Liver (tissue), 9 donors: ENCODE measurements around the gene FAT1. TPM values are rescaled to one million over a fixed set of nuclear protein-coding genes. Genes with fewer than 3 reads are reported as not detected.

Experiments used
- DNase-seq: peaks from one replicate; pipeline ENCODE4 v3.0.0-alpha.2; 2017; ENCODE audit warnings: low spot score
- H3K27ac ChIP-seq, 2 donors: one replicate each; pipeline ENCODE4 v1.7.0; 2013; ENCODE audit warnings: inconsistent platforms in 2 of 2, low read length in 2 of 2, control low read depth in 1 of 2, low read depth in 1 of 2, mild to moderate bottlenecking in 1 of 2
- H3K27me3 ChIP-seq, 4 donors: one replicate each; pipeline versions ENCODE4 v1.6.1 to v1.7.0; 2013; ENCODE audit warnings: low read length in 3 of 4, inconsistent platforms in 1 of 4, mild to moderate bottlenecking in 1 of 4, moderate library complexity in 1 of 4; ENCODE audit not compliant: control insufficient read depth in 4 of 4, insufficient read depth in 4 of 4
- H3K36me3 ChIP-seq, 4 donors: one replicate each; pipeline versions ENCODE4 v1.6.1 to v1.7.0; 2013; ENCODE audit warnings: low read length in 3 of 4, mild to moderate bottlenecking in 3 of 4, low read depth in 1 of 4, moderate library complexity in 1 of 4; ENCODE audit not compliant: control insufficient read depth in 4 of 4, insufficient read depth in 3 of 4
- H3K4me1 ChIP-seq, 4 donors: one replicate each; pipeline versions ENCODE4 v1.6.1 to v1.7.0; 2013; ENCODE audit warnings: low read length in 3 of 4, mild to moderate bottlenecking in 3 of 4, moderate library complexity in 1 of 4; ENCODE audit not compliant: control insufficient read depth in 4 of 4, insufficient read depth in 4 of 4
- H3K4me3 ChIP-seq, 3 donors: one replicate each; pipeline versions ENCODE4 v1.6.1 to v1.7.0; 2013; ENCODE audit warnings: low read length in 3 of 3, control low read depth in 1 of 3, low read depth in 1 of 3, mild to moderate bottlenecking in 1 of 3
- H3K9ac ChIP-seq, 2 donors: one replicate each; pipeline ENCODE4 v1.7.0; 2013; ENCODE audit warnings: low read length in 2 of 2, mild to moderate bottlenecking in 2 of 2, moderate library complexity in 2 of 2, control low read depth in 1 of 2, low read depth in 1 of 2
- H3K9me3 ChIP-seq, 4 donors: one replicate each; pipeline versions ENCODE4 v1.6.1 to v1.7.0; 2013; ENCODE audit warnings: low read length in 3 of 4; ENCODE audit not compliant: control insufficient read depth in 4 of 4
- EGR1 ChIP-seq, 2 donors: IDR thresholded peaks; 2 replicates each; pipeline ENCODE4 v1.6.1; 2016 to 2018; ENCODE audit warnings: antibody characterized with exemption in 2 of 2, low read depth in 2 of 2
- FOXA1 ChIP-seq: IDR thresholded peaks from 2 replicates; pipeline ENCODE4 v1.6.1; 2016; ENCODE audit warnings: antibody characterized with exemption
- FOXA2 ChIP-seq: IDR thresholded peaks from 2 replicates; pipeline ENCODE4 v1.6.1; 2016; ENCODE audit warnings: antibody characterized with exemption
- GABPA ChIP-seq, 2 donors: IDR thresholded peaks in 1 of 2; conservative IDR thresholded peaks in 1 of 2; 2 replicates each; pipeline ENCODE4 v1.6.1; 2016; ENCODE audit warnings: antibody characterized with exemption in 2 of 2, mild to moderate bottlenecking in 1 of 2, moderate library complexity in 1 of 2
- HNF4A ChIP-seq, 2 donors: conservative IDR thresholded peaks; 2 replicates each; pipeline ENCODE4 v1.6.1; 2016; ENCODE audit warnings: antibody characterized with exemption in 2 of 2, mild to moderate bottlenecking in 2 of 2
- HNF4G ChIP-seq: IDR thresholded peaks from 2 replicates; pipeline ENCODE4 v1.6.1; 2016; ENCODE audit warnings: antibody characterized with exemption
- NR2F2 ChIP-seq: IDR thresholded peaks from 2 replicates; pipeline ENCODE4 v1.6.1; 2016; ENCODE audit warnings: antibody characterized with exemption
- RAD21 ChIP-seq, 2 donors: IDR thresholded peaks; 2 replicates each; pipeline ENCODE4 v1.6.1; 2016; ENCODE audit warnings: antibody characterized with exemption in 2 of 2, mild to moderate bottlenecking in 2 of 2
- REST ChIP-seq: IDR thresholded peaks from 2 replicates; pipeline ENCODE4 v1.6.1; 2016; ENCODE audit warnings: antibody characterized with exemption, mild to moderate bottlenecking
- RXRA ChIP-seq, 2 donors: IDR thresholded peaks; 2 replicates each; pipeline ENCODE4 v1.6.1; 2017 to 2018; ENCODE audit warnings: antibody characterized with exemption in 2 of 2, mild to moderate bottlenecking in 1 of 2
- SP1 ChIP-seq: IDR thresholded peaks from 2 replicates; pipeline ENCODE4 v1.6.1; 2018; ENCODE audit warnings: antibody characterized with exemption, mild to moderate bottlenecking
- TAF1 ChIP-seq: conservative IDR thresholded peaks from 2 replicates; pipeline ENCODE4 v1.6.1; 2016; ENCODE audit warnings: antibody characterized with exemption, mild to moderate bottlenecking
- YY1 ChIP-seq: IDR thresholded peaks from 2 replicates; pipeline ENCODE4 v1.6.1; 2016; ENCODE audit warnings: antibody characterized with exemption, mild to moderate bottlenecking
- WGBS: extraction: QIAGEN DNeasy Blood & Tissue Kit; methylation state at CpG from one replicate; pipeline ENCODE4 v1.1.7; 2013; 5-methylcytosine and 5-hydroxymethylcytosine counted together
- polyA plus RNA-seq, 2 donors: library from polyadenylated mRNA; stranded (reverse) in 1 of 2; unstranded in 1 of 2; fragments of 200-250 nt in 1 of 2; fragments of >200 nt in 1 of 2; fragmentation: Nextera tagmentation in 1 of 2; extraction: Ambion mirVana in 1 of 2; gene quantifications; one replicate each; pipeline versions ENCODE4 v1.2.1 to v1.2.3, GENCODE V29; 2013 to 2015
- total RNA-seq, 2 donors: library from RNA; depleted of rRNA; stranded (reverse); fragments of >200 nt; gene quantifications; one replicate each; pipeline ENCODE4 v1.2.3, GENCODE V29; 2014
- TF ChIP-seq, protein P1 (sequence below): IDR thresholded peaks from 2 replicates; pipeline ENCODE4 v1.6.1; 2016; ENCODE audit warnings: antibody characterized with exemption
- TF ChIP-seq, protein P2 (sequence below): IDR thresholded peaks from 2 replicates; pipeline ENCODE4 v1.6.1; 2016; ENCODE audit warnings: antibody characterized with exemption
- TF ChIP-seq, protein P3 (sequence below): fragments of 150-350 bp; IDR thresholded peaks from 2 replicates; pipeline ENCODE4 v1.5.1; 2017; ENCODE audit warnings: improper control_type of control experiment, low read depth, low read length; ENCODE audit not compliant: missing input control
- donor health status: healthy.
- donor health status: healthy.
- donor health status: healthy.
- donor health status: healthy.
- donor health status: healthy.

The FAT1 gene
- total and polyA plus RNA-seq, 4 donors: 10.0 to 48.0 (median 30.0) TPM

DNA sequence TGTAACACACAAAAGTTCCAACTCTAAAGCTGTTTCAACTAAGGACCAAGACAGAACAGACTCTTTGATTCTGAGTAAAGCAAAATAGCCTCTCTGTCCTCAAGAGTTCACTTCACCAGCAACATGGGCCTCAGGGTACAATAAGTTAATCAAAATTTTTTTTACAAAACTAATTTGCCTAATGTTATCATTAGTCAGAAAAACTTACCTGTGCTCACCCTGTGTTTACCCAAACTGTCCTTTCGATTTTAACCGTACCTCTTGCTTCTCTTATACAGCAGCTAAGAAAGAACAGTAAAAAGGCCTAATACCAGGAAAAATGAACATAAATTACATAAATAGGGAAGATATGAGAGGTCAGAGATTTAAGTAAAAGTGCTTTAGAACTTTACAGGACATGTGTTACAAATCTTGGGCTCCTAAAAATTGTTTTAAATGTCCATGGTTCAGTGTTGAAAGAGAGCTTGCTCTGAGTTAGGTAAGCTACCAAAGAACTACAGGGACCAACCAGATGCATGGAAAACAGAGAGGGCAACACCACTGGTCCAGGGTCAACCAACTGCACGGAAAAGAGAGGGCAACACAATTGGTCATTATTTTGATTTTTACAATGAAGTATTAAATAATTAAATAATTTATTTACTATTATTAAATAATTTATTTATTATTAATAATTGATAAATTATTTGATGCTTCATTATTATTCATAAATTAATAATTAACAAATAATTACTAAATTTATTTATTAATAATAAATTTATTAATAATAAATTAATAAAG lies 73.1 kb downstream of the FAT1 start:
- no peaks in the 10 kb centered on the region for H3K27me3 ChIP-seq
- no peaks in the 10 kb centered on the region for H3K36me3 ChIP-seq
- 39% methylated on average over 3 of the region's 3 CpGs for WGBS
- H3K27ac ChIP-seq: peak overlapping the region; percentile 75 to 79
- TF ChIP-seq HNF4G (no peak), NR2F2 (no peak), RXRA (IDR thresholded peaks at IDR 0.05) (peak in 1 of 2 donors; percentile 16), HNF4A (conservative IDR thresholded peaks at IDR 0.05) (peak; percentile 28 to 35), REST (no peak), EGR1 (IDR thresholded peaks at IDR 0.05; ENCODE audit: low read depth in 2 of 2) (no peak), GABPA (IDR thresholded peaks at IDR 0.05 in 1 of 2, conservative IDR thresholded peaks at IDR 0.05 in 1 of 2) (no peak), TAF1 (no peak), FOXA1 (peak; percentile 41), RAD21 (IDR thresholded peaks at IDR 0.05) (no peak), FOXA2 (peak; percentile 47), YY1 (no peak), SP1 (peak; percentile 39)
- TF ChIP-seq, protein P1, sequence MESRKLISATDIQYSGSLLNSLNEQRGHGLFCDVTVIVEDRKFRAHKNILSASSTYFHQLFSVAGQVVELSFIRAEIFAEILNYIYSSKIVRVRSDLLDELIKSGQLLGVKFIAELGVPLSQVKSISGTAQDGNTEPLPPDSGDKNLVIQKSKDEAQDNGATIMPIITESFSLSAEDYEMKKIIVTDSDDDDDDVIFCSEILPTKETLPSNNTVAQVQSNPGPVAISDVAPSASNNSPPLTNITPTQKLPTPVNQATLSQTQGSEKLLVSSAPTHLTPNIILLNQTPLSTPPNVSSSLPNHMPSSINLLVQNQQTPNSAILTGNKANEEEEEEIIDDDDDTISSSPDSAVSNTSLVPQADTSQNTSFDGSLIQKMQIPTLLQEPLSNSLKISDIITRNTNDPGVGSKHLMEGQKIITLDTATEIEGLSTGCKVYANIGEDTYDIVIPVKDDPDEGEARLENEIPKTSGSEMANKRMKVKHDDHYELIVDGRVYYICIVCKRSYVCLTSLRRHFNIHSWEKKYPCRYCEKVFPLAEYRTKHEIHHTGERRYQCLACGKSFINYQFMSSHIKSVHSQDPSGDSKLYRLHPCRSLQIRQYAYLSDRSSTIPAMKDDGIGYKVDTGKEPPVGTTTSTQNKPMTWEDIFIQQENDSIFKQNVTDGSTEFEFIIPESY: no peak
- TF ChIP-seq, protein P2, sequence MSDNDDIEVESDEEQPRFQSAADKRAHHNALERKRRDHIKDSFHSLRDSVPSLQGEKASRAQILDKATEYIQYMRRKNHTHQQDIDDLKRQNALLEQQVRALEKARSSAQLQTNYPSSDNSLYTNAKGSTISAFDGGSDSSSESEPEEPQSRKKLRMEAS: no peak
- TF ChIP-seq, protein P3, sequence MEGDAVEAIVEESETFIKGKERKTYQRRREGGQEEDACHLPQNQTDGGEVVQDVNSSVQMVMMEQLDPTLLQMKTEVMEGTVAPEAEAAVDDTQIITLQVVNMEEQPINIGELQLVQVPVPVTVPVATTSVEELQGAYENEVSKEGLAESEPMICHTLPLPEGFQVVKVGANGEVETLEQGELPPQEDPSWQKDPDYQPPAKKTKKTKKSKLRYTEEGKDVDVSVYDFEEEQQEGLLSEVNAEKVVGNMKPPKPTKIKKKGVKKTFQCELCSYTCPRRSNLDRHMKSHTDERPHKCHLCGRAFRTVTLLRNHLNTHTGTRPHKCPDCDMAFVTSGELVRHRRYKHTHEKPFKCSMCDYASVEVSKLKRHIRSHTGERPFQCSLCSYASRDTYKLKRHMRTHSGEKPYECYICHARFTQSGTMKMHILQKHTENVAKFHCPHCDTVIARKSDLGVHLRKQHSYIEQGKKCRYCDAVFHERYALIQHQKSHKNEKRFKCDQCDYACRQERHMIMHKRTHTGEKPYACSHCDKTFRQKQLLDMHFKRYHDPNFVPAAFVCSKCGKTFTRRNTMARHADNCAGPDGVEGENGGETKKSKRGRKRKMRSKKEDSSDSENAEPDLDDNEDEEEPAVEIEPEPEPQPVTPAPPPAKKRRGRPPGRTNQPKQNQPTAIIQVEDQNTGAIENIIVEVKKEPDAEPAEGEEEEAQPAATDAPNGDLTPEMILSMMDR: no peak
- H3K4me3 ChIP-seq: peak overlapping the region in 1 of 3 donors; percentile 18
- H3K9ac ChIP-seq: peak overlapping the region in 1 of 2 donors; percentile 32
- H3K9me3 ChIP-seq: no peaks in the 10 kb centered on the region
- DNase-seq: no peak
- peaks cover 0 to 3% (median 0%) of the 10 kb centered on the region in 4 donors for H3K4me1 ChIP-seq
